Stimulated activated memory B cell treated with anti-CD40 and anti-IgM and Interleukin-4, amounts not matched to agents 10 μg/mL and 1 μg/mL and 100 μg/mL, for 72 hours (primary cell): Measurements from ENCODE around the gene VWA8.

Source experiments
- ATAC-seq: fragments of 150-1000 bp; cut with Tn5 transposase; 2 replicates; pipeline ENCODE4 v1.10.0; 2021
- H3K27ac Mint-ChIP-seq: one replicate; pipeline ENCODE4 v1.8.0; 2022; ENCODE audit warnings: mild to moderate bottlenecking, mixed read lengths
- H3K27me3 Mint-ChIP-seq: one replicate; pipeline ENCODE4 v1.8.0; 2022; ENCODE audit warnings: mixed read lengths
- H3K36me3 Mint-ChIP-seq: one replicate; pipeline ENCODE4 v1.8.0; 2022; ENCODE audit warnings: mixed read lengths
- H3K4me1 Mint-ChIP-seq: one replicate; pipeline ENCODE4 v1.8.0; 2022; ENCODE audit warnings: mixed read lengths
- H3K4me3 Mint-ChIP-seq: one replicate; pipeline ENCODE4 v1.8.0; 2022; ENCODE audit warnings: mild to moderate bottlenecking, moderate library complexity, mixed read lengths
- H3K9me3 Mint-ChIP-seq: one replicate; pipeline ENCODE4 v1.8.0; 2022; ENCODE audit warnings: mixed read lengths

The VWA8 gene

DNA sequence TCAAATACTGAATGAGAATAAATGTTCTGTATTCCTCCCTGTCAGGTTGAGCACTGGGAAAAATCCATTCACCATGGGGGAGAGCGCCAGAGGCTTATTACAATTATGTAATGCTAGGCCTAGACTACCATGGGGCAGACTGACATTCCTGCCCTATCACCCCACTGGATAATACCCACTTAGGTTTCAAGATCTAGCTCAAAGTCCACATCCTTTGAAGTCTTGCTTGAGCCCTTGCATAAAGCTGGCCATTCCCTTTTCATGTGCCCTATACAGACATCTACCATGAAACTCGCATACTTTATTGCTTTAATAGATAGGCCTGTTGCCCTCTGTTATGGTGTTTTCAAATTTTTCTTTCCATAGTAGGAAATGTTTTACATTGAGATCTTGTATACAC, 354.3 kb downstream of the VWA8 start:
- Mint-ChIP-seq H3K4me1 (no peaks in the 10 kb centered on the region), H3K36me3 (peaks cover 65% of the 10 kb centered on the region), H3K9me3 (no peaks in the 10 kb centered on the region), H3K27ac (no peak overlapping the region), H3K27me3 (no peaks in the 10 kb centered on the region), H3K4me3 (no peak overlapping the region)
- no peak for ATAC-seq

DNA sequence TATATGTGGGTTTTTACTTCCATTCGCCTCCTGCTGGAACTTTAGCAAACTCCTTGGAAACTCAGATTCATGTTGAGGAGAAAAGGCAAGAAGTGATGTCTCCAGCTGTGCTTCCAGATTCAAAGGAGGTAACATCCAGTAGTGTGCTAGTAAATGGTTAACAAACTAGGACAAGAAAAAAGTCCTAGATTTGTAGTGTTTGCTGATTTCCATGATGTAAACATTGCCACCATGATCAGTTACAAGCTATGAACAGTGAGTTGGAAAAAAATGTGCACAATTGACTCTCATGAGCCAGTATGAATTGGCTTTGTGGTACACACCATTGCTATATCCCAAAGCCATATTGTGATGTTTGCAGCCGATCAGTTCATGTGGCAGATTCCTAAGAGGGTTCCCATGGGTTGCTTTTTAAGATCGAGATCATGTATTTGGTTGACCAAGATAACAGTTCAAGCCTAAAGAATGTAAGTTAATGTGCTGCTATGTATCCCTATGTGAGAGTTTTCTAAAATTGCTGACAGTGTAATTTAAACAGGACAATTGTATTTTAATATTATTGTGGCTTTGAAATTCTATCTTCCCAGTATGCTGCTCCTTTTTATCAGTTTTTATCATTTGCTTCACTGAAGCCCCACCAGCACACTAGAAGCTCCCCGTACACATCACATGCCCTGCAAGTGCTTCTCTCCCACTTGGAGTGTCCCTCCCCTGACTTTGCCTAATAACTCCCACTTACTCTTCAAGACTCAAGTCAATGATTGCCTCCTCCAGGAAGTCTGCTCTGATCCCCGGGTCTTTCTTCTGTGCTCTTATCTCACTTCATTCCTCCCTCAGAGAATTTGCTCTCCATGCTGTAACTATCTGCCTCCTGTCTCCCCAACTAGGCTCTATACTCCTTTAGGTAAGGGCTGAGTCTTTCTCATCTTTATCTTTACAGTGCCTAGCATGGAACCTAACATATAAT, 355.3 kb downstream of the VWA8 start:
- peaks cover 65% of the 10 kb centered on the region for H3K36me3 Mint-ChIP-seq
- H3K4me1 Mint-ChIP-seq: no peaks in the 10 kb centered on the region
- H3K4me3 Mint-ChIP-seq: no peak overlapping the region
- peaks cover 3% of the 10 kb centered on the region for H3K9me3 Mint-ChIP-seq
- ATAC-seq: no peak
- H3K27ac Mint-ChIP-seq: no peak overlapping the region
- H3K27me3 Mint-ChIP-seq: no peaks in the 10 kb centered on the region

DNA sequence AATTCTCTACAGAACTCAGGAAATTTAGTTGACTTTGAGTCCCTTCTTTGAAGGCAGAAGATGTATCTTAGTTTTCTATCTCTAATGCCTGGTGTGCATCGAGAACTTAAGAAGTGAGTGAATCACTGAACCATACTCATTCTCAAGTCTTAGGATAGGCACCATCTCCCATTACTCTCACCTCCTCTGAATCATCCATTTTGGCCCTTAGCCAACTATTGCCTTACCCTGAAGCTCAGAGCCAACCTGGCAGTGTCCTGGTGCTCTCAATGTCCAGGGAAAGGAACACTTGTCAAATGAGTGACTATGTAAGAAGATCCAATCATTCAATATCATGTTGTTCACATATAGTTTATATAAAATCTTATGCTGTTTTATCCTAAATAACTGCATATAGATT, 357.0 kb downstream of the VWA8 start:
- Mint-ChIP-seq H3K27me3 (no peaks in the 10 kb centered on the region), H3K9me3 (peaks cover 3% of the 10 kb centered on the region), H3K27ac (no peak overlapping the region), H3K36me3 (peaks cover 67% of the 10 kb centered on the region), H3K4me1 (no peaks in the 10 kb centered on the region), H3K4me3 (no peak overlapping the region)
- ATAC-seq: no peak

DNA sequence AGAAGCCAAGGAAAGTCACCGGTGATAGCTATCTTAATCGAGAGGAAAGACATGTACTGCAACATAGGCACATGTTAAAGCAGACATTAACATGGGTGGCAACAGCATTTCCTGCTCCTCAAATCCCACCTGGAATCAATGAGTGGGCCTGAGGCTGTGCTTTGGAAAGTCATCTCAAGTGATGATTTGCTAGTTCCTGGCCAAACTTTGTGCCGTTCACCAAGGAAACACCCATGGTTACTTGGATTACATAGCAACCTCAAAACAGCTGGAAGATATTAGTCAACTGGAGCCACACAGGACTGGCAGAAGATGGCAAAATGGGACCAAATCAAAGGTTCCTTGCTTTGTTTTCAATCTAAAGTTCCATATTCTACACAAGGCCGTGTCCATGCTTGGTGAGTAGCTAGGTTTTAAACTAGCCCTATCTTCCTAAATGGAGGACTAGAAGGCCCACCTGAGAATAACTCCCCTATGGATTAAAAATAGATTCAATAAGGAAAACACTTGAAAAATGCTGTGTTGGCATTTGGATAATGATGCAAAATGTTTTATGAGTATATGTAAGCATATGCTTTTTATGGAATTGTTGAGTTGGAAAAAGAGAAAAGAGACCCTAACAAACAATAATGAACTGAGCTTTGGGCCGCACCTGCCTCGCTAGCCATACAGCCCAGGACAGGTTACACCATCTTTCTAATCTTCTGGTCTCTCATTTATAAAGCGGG, 359.0 kb downstream of the VWA8 start:
- no peak overlapping the region for H3K27ac Mint-ChIP-seq
- no peak for ATAC-seq
- H3K36me3 Mint-ChIP-seq: peaks cover 65% of the 10 kb centered on the region
- peaks cover 3% of the 10 kb centered on the region for H3K9me3 Mint-ChIP-seq
- H3K27me3 Mint-ChIP-seq: no peaks in the 10 kb centered on the region
- no peak overlapping the region for H3K4me3 Mint-ChIP-seq
- no peaks in the 10 kb centered on the region for H3K4me1 Mint-ChIP-seq

DNA sequence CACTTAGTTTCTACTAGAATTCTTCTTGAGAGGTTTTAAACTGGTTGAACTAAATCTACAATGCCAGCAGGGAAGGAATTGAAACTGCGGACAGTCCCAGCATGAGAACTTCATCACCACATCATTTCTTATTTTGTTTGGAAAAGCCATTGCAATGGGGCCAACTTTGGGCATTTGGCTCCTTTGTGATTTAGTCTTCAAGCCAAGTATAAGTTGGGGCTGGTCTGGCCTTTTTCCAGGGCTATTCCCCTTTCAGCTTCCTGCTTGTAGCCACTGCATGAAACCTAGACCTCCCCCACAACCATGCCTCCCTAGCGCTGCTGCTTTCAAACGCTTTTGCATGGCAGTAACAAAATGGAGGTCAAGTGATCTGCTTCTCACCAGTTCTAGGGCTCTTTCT, 361.3 kb downstream of the VWA8 start:
- Mint-ChIP-seq H3K9me3 (peaks cover 3% of the 10 kb centered on the region), H3K36me3 (peaks cover 55% of the 10 kb centered on the region), H3K27me3 (no peaks in the 10 kb centered on the region), H3K27ac (no peak overlapping the region), H3K4me3 (no peak overlapping the region), H3K4me1 (no peaks in the 10 kb centered on the region)
- no peak for ATAC-seq

DNA sequence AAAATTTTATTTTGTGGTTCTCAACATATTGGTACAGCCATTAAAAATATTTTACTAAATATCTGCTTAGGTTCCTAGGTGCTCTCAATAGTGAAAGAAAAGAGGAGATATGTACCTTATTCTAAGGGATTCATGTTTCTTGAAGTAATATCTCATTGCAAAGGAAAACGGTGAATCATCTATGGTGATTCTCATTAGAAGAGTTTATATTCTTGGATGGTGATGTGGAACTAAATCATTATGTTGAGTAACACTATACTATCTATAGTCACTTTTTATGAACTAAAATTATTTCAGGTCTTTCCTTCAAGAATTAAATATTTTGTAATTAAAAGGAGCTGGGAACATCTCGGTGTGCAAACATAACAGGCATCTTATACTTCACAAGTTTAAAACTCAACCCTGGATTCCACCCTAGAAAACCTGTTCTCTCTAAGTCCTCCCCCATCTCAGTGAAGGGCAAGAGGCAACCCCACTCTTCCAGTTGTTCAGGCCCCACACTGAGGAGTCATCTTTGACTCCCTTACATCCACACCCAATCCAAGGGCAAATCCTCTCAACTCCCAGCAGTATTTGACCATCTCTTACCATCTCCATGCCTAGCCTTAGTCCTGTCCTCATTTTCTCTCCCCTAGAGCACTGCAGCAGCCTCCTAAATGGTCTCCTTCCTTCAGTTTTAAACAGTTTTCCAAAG, 363.4 kb downstream of the VWA8 start:
- ATAC-seq: no peak
- Mint-ChIP-seq H3K27ac (no peak overlapping the region), H3K27me3 (no peaks in the 10 kb centered on the region)

DNA sequence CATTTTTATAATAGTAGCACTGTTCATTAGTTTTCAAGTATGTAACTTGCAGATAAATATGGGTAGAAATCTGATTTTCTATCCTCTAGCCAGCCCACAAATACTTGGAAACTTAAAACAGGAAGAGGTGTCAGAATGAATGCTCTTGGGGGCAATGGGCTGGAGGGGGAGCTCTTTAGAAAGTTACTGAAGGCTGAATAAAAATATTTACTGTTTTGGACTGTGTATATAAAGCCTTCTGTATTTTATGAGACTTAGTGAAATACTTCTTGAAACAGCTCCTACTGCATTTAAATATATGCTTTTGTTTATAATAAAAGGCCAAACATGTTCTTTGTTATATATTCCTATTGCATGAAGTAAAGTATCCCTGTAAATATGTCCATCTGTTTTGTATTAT, 364.7 kb downstream of the VWA8 start:
- H3K27me3 Mint-ChIP-seq: no peaks in the 10 kb centered on the region
- peaks cover 3% of the 10 kb centered on the region for H3K9me3 Mint-ChIP-seq
- no peak overlapping the region for H3K4me3 Mint-ChIP-seq
- peaks cover 35% of the 10 kb centered on the region for H3K36me3 Mint-ChIP-seq
- no peaks in the 10 kb centered on the region for H3K4me1 Mint-ChIP-seq
- no peak for ATAC-seq
- H3K27ac Mint-ChIP-seq: no peak overlapping the region

More for the DNA sequence above, 363.4 kb downstream of the VWA8 start:
- peaks cover 3% of the 10 kb centered on the region for H3K9me3 Mint-ChIP-seq
- peaks cover 45% of the 10 kb centered on the region for H3K36me3 Mint-ChIP-seq
- no peaks in the 10 kb centered on the region for H3K4me1 Mint-ChIP-seq
- H3K4me3 Mint-ChIP-seq: no peak overlapping the region

DNA sequence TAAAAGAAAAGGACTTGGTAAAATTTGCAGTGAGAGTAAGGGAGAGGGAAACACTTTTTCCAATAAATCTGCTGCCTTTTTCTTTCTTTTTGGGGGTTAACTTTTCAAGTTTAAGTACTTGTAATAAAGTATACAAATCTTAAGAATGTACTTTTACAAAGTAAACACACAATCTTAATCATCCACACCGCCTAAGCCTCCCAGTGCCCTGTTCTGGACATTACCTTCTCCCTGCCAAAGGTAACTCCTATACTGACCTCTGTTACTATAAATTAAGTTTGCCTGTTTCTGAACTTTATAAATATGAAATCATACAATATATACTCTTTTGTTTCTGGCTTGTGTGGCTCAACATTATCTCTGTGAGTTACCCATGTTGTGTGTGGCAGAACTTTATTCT, 365.6 kb downstream of the VWA8 start:
- H3K27ac Mint-ChIP-seq: no peak overlapping the region
- no peaks in the 10 kb centered on the region for H3K9me3 Mint-ChIP-seq
- H3K27me3 Mint-ChIP-seq: no peaks in the 10 kb centered on the region
- no peak for ATAC-seq
- peaks cover 31% of the 10 kb centered on the region for H3K36me3 Mint-ChIP-seq
- H3K4me1 Mint-ChIP-seq: peaks cover 4% of the 10 kb centered on the region
- no peak overlapping the region for H3K4me3 Mint-ChIP-seq

DNA sequence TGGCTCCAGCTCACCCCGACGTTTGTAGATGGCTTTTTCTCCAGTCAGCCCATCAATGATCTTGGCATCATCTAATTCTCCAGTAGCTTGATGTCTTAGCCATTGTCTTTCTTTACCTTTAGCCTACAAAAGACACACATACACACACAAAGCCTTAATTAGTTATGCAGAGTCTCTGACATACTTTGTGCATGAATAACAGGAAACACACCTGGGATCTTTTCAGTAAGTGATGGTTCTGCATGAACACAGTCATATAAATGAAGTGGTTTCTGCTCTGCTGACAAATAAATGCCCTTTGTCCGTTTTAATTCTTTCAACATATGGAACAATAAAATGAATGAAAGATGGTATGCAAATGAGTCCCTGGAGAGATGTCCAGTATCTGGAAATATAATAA, 370.3 kb downstream of the VWA8 start:
- no peaks in the 10 kb centered on the region for H3K9me3 Mint-ChIP-seq
- peaks cover 37% of the 10 kb centered on the region for H3K36me3 Mint-ChIP-seq
- H3K4me3 Mint-ChIP-seq: no peak overlapping the region
- peak overlapping the region; percentile 24 for H3K27ac Mint-ChIP-seq
- H3K27me3 Mint-ChIP-seq: no peaks in the 10 kb centered on the region
- peaks cover 4% of the 10 kb centered on the region for H3K4me1 Mint-ChIP-seq
- no peak for ATAC-seq

DNA sequence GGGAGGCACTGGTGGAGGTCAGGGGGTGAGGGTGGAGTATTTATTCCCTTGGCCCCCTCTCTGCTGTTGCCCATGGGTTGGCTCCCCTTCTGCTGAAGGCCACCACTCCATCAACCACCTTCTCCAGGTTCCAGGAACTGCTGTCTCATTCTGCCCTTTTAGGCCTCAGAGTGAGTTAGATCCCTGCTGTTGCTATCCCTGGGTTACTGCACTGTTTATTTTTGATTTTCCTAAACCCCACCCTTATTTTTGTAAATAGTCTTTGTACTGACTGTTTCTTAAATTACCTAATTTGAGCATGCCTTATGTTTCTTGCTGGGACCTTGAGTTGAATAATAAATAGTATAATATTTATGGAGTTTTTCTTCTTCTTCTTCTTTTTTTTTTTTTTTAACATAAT, 370.8 kb downstream of the VWA8 start:
- H3K27ac Mint-ChIP-seq: peak overlapping the region; percentile 24

DNA sequence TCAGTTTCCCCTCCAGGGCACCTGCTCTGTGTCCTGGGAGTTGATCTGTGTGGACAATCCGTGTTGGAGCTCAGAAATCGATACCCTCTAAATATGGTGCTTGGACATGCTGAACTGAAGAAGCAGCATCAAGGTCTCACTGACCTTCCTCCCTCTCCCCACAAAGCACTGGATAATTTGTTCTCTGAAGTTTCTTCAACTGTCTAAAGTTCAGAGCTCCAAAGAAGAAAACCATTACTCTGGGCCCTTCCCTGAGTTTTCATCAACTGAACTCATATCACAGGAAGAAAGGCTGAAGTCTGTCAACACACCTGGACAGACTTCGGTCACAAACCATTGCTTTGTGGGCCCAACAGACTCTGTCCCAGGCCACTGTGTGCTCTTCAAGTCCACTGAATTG, 371.5 kb downstream of the VWA8 start:
- no peak for ATAC-seq
- H3K36me3 Mint-ChIP-seq: peaks cover 37% of the 10 kb centered on the region
- no peaks in the 10 kb centered on the region for H3K27me3 Mint-ChIP-seq
- H3K4me3 Mint-ChIP-seq: no peak overlapping the region
- no peaks in the 10 kb centered on the region for H3K9me3 Mint-ChIP-seq
- H3K27ac Mint-ChIP-seq: peak overlapping the region; percentile 24
- H3K4me1 Mint-ChIP-seq: peaks cover 4% of the 10 kb centered on the region

More for the DNA sequence above, 370.8 kb downstream of the VWA8 start:
- Mint-ChIP-seq H3K4me1 (peaks cover 4% of the 10 kb centered on the region), H3K36me3 (peaks cover 37% of the 10 kb centered on the region), H3K9me3 (no peaks in the 10 kb centered on the region), H3K27me3 (no peaks in the 10 kb centered on the region), H3K4me3 (no peak overlapping the region)
- no peak for ATAC-seq

DNA sequence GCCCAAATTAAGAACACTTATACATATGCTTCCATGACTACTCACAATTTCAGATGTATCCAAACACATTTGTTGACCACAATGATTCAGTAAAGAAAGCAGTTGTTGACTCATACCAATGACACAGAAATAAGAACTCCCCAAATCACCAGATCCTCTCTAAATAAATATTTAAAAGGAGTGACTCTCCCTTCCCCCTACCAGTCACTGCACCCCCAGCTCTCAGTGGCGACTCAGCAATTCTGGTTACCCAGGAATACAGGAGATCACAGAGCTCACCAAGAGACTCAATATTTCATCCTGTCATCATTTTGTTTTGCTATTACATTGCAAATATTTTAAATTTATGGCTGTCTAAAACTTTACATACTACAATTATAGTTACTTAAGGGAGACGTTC, 372.0 kb downstream of the VWA8 start:
- Mint-ChIP-seq H3K27me3 (no peaks in the 10 kb centered on the region), H3K36me3 (peaks cover 41% of the 10 kb centered on the region), H3K9me3 (no peaks in the 10 kb centered on the region), H3K27ac (no peak overlapping the region), H3K4me3 (no peak overlapping the region), H3K4me1 (peaks cover 4% of the 10 kb centered on the region)
- no peak for ATAC-seq

DNA sequence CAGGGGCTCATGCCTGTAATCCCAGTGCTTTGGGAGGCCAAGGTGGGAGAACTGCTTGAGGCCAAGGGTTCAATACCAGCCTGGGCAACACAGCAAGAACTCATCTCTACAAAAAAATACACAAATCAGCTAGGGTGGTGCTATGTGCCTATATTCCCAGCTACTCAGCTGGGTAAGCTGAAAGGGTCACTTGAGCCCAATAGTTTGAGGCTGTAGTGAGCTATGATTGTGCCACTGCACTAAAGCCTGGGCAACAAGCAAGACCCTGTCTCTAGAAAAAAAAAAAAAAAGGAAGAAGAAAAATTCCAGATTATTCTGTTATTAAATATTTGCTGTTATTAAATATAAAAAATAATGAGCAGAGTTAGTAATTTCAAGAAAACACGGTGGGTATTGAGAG, 372.5 kb downstream of the VWA8 start:
- Mint-ChIP-seq H3K4me3 (no peak overlapping the region), H3K4me1 (peaks cover 4% of the 10 kb centered on the region), H3K9me3 (no peaks in the 10 kb centered on the region), H3K36me3 (peaks cover 43% of the 10 kb centered on the region), H3K27ac (no peak overlapping the region), H3K27me3 (no peaks in the 10 kb centered on the region)
- ATAC-seq: no peak

DNA sequence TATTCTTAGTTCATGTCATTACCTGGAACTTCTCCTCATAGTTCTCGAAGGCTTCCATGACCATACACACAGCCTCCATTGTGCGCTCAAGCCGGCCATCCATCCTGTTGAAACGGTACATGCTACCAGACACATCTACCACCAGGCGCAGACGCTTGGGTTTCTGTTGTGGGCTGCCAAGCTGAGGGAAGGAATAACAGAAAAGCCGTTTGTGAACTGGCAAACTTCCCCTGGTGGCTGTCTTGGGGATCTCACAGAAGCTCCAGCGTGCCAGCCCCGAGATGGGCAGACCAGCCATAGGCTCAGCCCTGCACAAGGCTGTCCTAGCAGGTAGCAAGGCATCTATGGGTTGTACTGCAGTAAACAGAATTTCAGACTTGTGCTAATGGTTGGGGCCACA, 373.4 kb downstream of the VWA8 start:
- ATAC-seq: no peak
- Mint-ChIP-seq H3K27ac (no peak overlapping the region), H3K4me3 (no peak overlapping the region), H3K4me1 (peaks cover 4% of the 10 kb centered on the region), H3K27me3 (no peaks in the 10 kb centered on the region), H3K36me3 (peaks cover 50% of the 10 kb centered on the region), H3K9me3 (no peaks in the 10 kb centered on the region)

DNA sequence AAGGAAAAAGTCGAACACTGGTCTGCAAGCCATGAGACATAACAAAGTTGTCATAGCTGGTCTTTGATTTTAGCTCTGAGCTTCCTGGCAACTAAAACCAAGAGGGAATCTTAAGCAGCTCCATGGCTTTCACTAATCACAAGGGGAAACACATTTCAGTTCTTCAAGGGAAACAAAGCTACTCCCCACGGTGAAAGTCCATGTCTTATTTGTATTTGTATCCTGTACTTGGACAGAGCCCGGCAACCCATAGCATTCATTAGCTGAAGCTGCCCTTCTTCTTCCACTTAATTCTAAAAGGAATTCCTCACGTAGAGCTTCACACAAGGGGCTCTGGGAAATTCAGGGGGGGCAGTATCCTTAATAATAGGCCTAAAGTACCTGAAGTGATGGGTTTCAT, 374.7 kb downstream of the VWA8 start:
- Mint-ChIP-seq H3K27ac (no peak overlapping the region), H3K36me3 (peaks cover 62% of the 10 kb centered on the region), H3K4me3 (no peak overlapping the region), H3K27me3 (no peaks in the 10 kb centered on the region), H3K9me3 (no peaks in the 10 kb centered on the region), H3K4me1 (peaks cover 4% of the 10 kb centered on the region)
- no peak for ATAC-seq
